Measurements from ENCODE around the gene MRPL20. TPM values are rescaled to one million over a fixed set of nuclear protein-coding genes. Genes with fewer than 3 reads are reported as not detected.
"Not testable (repeated sequence)": the region's sequence is repeated elsewhere in the genome, so short reads cannot be mapped to it uniquely, and the experiment has no call there.

The MRPL20 gene
- total RNA-seq, 1 donor: 53.9 TPM

DNA sequence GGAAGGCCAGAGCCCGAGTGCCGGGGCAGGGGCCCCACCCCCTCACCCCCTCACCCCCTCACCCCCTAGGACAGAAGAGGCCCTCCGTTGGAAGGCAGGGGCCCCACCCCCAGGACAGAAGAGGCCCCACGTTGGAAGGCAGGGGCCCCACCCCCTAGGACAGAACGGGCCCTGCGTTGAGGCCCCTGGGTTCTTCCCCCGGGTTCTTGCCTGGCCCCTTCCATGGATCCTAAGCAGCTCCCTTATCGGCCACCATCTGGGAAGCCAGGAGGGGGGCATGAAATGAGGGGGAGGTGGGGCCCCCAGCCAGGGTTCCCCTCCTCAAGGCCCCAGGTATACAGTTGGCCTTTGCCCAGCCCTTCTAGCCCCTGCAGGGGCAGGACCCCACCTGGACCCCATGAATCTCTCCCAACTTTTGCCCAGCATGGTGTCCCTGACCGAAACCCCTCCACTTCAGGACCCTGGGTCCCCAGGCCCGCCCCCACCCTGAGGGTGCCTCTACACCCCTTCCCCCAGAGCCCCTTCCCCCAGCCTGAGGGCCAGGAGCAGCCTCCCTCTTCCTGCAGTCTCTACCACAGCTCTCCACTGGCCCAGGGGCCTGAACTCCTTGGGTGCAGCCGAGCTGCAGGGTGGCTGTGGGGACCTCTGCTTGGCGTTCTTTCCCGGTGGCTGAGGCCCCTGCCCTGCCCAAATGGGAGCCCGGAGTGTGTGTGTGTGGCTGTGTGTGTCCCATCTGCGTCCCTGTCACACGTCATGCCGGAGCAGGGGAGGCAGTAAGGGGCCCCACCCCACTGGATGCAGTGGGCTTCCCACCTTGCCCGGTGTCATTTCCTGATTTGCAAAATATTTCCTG lies 24.1 kb upstream of the MRPL20 start:
- TF ChIP-seq, protein P1, sequence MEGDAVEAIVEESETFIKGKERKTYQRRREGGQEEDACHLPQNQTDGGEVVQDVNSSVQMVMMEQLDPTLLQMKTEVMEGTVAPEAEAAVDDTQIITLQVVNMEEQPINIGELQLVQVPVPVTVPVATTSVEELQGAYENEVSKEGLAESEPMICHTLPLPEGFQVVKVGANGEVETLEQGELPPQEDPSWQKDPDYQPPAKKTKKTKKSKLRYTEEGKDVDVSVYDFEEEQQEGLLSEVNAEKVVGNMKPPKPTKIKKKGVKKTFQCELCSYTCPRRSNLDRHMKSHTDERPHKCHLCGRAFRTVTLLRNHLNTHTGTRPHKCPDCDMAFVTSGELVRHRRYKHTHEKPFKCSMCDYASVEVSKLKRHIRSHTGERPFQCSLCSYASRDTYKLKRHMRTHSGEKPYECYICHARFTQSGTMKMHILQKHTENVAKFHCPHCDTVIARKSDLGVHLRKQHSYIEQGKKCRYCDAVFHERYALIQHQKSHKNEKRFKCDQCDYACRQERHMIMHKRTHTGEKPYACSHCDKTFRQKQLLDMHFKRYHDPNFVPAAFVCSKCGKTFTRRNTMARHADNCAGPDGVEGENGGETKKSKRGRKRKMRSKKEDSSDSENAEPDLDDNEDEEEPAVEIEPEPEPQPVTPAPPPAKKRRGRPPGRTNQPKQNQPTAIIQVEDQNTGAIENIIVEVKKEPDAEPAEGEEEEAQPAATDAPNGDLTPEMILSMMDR (IDR thresholded peaks at IDR 0.05; ENCODE audit: extremely low read depth, low read depth, low read length): no peak
- peak; percentile 94 for DNase-seq (ENCODE audit: insufficient read length, low spot score, missing footprints)
- Histone ChIP-seq H2AFZ (ENCODE audit: low read length) (peak overlapping the region; percentile 62), H3K27ac (ENCODE audit: low read depth, low read length) (no peak overlapping the region), H3K4me1 (ENCODE audit: insufficient read depth, low read length) (peaks cover 13% of the 10 kb centered on the region), H3K4me2 (ENCODE audit: insufficient read depth, low read length) (no peak overlapping the region), H3K9me3 (ENCODE audit: low read depth, low read length) (no peaks in the 10 kb centered on the region), H3K4me3 (ENCODE audit: insufficient read depth, low read length) (no peak overlapping the region), H3K27me3 (ENCODE audit: insufficient read depth, low read length) (peaks cover 8% of the 10 kb centered on the region), H3K36me3 (ENCODE audit: insufficient read depth, low read length) (no peaks in the 10 kb centered on the region), H4K20me1 (ENCODE audit: insufficient read depth, low read length) (no peaks in the 10 kb centered on the region), H3K79me2 (ENCODE audit: insufficient read depth, low read length) (no peaks in the 10 kb centered on the region)

- H3K4me2 ChIP-seq (ENCODE audit: insufficient read depth, low read length): peak overlapping the region; percentile 66
- peaks cover 5% of the 10 kb centered on the region for H3K27me3 ChIP-seq (ENCODE audit: insufficient read depth, low read length)
- peak overlapping the region; percentile 51 for H3K27ac ChIP-seq (ENCODE audit: low read depth, low read length)
- peak; percentile 99 for DNase-seq (ENCODE audit: insufficient read length, low spot score, missing footprints)
- peak overlapping the region; percentile 42 for H3K4me3 ChIP-seq (ENCODE audit: insufficient read depth, low read length)
- peaks cover 13% of the 10 kb centered on the region for H3K4me1 ChIP-seq (ENCODE audit: insufficient read depth, low read length)
- H3K9me3 ChIP-seq (ENCODE audit: low read depth, low read length): no peaks in the 10 kb centered on the region
- TF ChIP-seq, protein P1 (IDR thresholded peaks at IDR 0.05; ENCODE audit: extremely low read depth, low read depth, low read length): peak; percentile 25
- no peaks in the 10 kb centered on the region for H4K20me1 ChIP-seq (ENCODE audit: insufficient read depth, low read length)
- H3K79me2 ChIP-seq (ENCODE audit: insufficient read depth, low read length): no peaks in the 10 kb centered on the region
- H2AFZ ChIP-seq (ENCODE audit: low read length): peak overlapping the region; percentile 89
- H3K36me3 ChIP-seq (ENCODE audit: insufficient read depth, low read length): no peaks in the 10 kb centered on the region
Measured at GRCh38 chr1:1430114-1430982, 23.3 kb upstream of the MRPL20 start.

GRCh38 chr1:1429671-1430073 lies 22.6 kb upstream of the MRPL20 start:
- H3K79me2 ChIP-seq (ENCODE audit: insufficient read depth, low read length): no peaks in the 10 kb centered on the region
- H3K4me1 ChIP-seq (ENCODE audit: insufficient read depth, low read length): peaks cover 13% of the 10 kb centered on the region
- no peaks in the 10 kb centered on the region for H3K9me3 ChIP-seq (ENCODE audit: low read depth, low read length)
- H3K36me3 ChIP-seq (ENCODE audit: insufficient read depth, low read length): no peaks in the 10 kb centered on the region
- TF ChIP-seq, protein P1 (IDR thresholded peaks at IDR 0.05; ENCODE audit: extremely low read depth, low read depth, low read length): no peak
- peak overlapping the region; percentile 1 for H2AFZ ChIP-seq (ENCODE audit: low read length)
- no peaks in the 10 kb centered on the region for H4K20me1 ChIP-seq (ENCODE audit: insufficient read depth, low read length)
- peak; percentile 96 for DNase-seq (ENCODE audit: insufficient read length, low spot score, missing footprints)
- H3K4me2 ChIP-seq (ENCODE audit: insufficient read depth, low read length): no peak overlapping the region
- peak overlapping the region; percentile 51 for H3K27ac ChIP-seq (ENCODE audit: low read depth, low read length)
- no peak overlapping the region for H3K4me3 ChIP-seq (ENCODE audit: insufficient read depth, low read length)
- no peaks in the 10 kb centered on the region for H3K27me3 ChIP-seq (ENCODE audit: insufficient read depth, low read length)

- H3K9me3 ChIP-seq (ENCODE audit: low read depth, low read length); H3K27me3 ChIP-seq (ENCODE audit: insufficient read depth, low read length); H3K79me2 ChIP-seq (ENCODE audit: insufficient read depth, low read length); H3K27ac ChIP-seq (ENCODE audit: low read depth, low read length); H3K4me2 ChIP-seq (ENCODE audit: insufficient read depth, low read length); H3K36me3 ChIP-seq (ENCODE audit: insufficient read depth, low read length); H4K20me1 ChIP-seq (ENCODE audit: insufficient read depth, low read length); H3K4me3 ChIP-seq (ENCODE audit: insufficient read depth, low read length); DNase-seq (ENCODE audit: insufficient read length, low spot score, missing footprints); H2AFZ ChIP-seq (ENCODE audit: low read length): not testable (repeated sequence)
- peaks cover 13% of the 10 kb centered on the region for H3K4me1 ChIP-seq (ENCODE audit: insufficient read depth, low read length)
Measured at GRCh38 chr1:1428967-1429366, 21.9 kb upstream of the MRPL20 start.
